Measurements from ENCODE around the gene SMYD5. TPM values are rescaled to one million over a fixed set of nuclear protein-coding genes. Genes with fewer than 3 reads are reported as not detected.
A peak's percentile ranks its signal among the peaks of the same experiment; 100 is the strongest.

Gene SMYD5
- total RNA-seq, 1 donor = 17.4 TPM

- no peak overlapping the region for H3K4me3 ChIP-seq (ENCODE audit: insufficient read depth, low read length)
- no peak overlapping the region for H3K27ac ChIP-seq (ENCODE audit: low read depth, low read length)
- H3K27me3 ChIP-seq (ENCODE audit: insufficient read depth, low read length) = no peaks in the 10 kb centered on the region
- H3K79me2 ChIP-seq (ENCODE audit: insufficient read depth, low read length) = peaks cover 20% of the 10 kb centered on the region
- no peak for TF ChIP-seq CTCF (IDR thresholded peaks at IDR 0.05; ENCODE audit: extremely low read depth, low read depth, low read length)
- no peak overlapping the region for H2AFZ ChIP-seq (ENCODE audit: low read length)
- DNase-seq (ENCODE audit: insufficient read length, low spot score, missing footprints) = peak; percentile 42
- H3K4me1 ChIP-seq (ENCODE audit: insufficient read depth, low read length) = no peaks in the 10 kb centered on the region
- H3K36me3 ChIP-seq (ENCODE audit: insufficient read depth, low read length) = peaks cover 91% of the 10 kb centered on the region
- no peak overlapping the region for H3K4me2 ChIP-seq (ENCODE audit: insufficient read depth, low read length)
- H4K20me1 ChIP-seq (ENCODE audit: insufficient read depth, low read length) = peaks cover 43% of the 10 kb centered on the region
- no peaks in the 10 kb centered on the region for H3K9me3 ChIP-seq (ENCODE audit: low read depth, low read length)
Observed at GRCh38 chr2:73249636-73250035, 35.6 kb downstream of the SMYD5 start.

- Histone ChIP-seq H3K4me3 (ENCODE audit: insufficient read depth, low read length) (no peak overlapping the region), H2AFZ (ENCODE audit: low read length) (no peak overlapping the region), H3K27me3 (ENCODE audit: insufficient read depth, low read length) (no peaks in the 10 kb centered on the region), H3K79me2 (ENCODE audit: insufficient read depth, low read length) (peaks cover 8% of the 10 kb centered on the region), H3K4me2 (ENCODE audit: insufficient read depth, low read length) (no peak overlapping the region), H3K4me1 (ENCODE audit: insufficient read depth, low read length) (no peaks in the 10 kb centered on the region), H3K27ac (ENCODE audit: low read depth, low read length) (no peak overlapping the region), H3K9me3 (ENCODE audit: low read depth, low read length) (no peaks in the 10 kb centered on the region), H4K20me1 (ENCODE audit: insufficient read depth, low read length) (peaks cover 31% of the 10 kb centered on the region), H3K36me3 (ENCODE audit: insufficient read depth, low read length) (peaks cover 78% of the 10 kb centered on the region)
- no peak for TF ChIP-seq CTCF (IDR thresholded peaks at IDR 0.05; ENCODE audit: extremely low read depth, low read depth, low read length)
- peak; percentile 31 for DNase-seq (ENCODE audit: insufficient read length, low spot score, missing footprints)
Observed at GRCh38 chr2:73250872-73251846, 37.1 kb downstream of the SMYD5 start.

GRCh38 chr2:73252238-73253027 is 38.4 kb downstream of the SMYD5 start:
- Histone ChIP-seq H3K9me3 (ENCODE audit: low read depth, low read length) (no peaks in the 10 kb centered on the region), H3K4me3 (ENCODE audit: insufficient read depth, low read length) (no peak overlapping the region), H2AFZ (ENCODE audit: low read length) (no peak overlapping the region), H4K20me1 (ENCODE audit: insufficient read depth, low read length) (peaks cover 22% of the 10 kb centered on the region), H3K36me3 (ENCODE audit: insufficient read depth, low read length) (peaks cover 65% of the 10 kb centered on the region), H3K27me3 (ENCODE audit: insufficient read depth, low read length) (no peaks in the 10 kb centered on the region), H3K4me1 (ENCODE audit: insufficient read depth, low read length) (no peaks in the 10 kb centered on the region), H3K4me2 (ENCODE audit: insufficient read depth, low read length) (no peak overlapping the region), H3K79me2 (ENCODE audit: insufficient read depth, low read length) (peaks cover 3% of the 10 kb centered on the region), H3K27ac (ENCODE audit: low read depth, low read length) (no peak overlapping the region)
- peak; percentile 55 for DNase-seq (ENCODE audit: insufficient read length, low spot score, missing footprints)
- no peak for TF ChIP-seq CTCF (IDR thresholded peaks at IDR 0.05; ENCODE audit: extremely low read depth, low read depth, low read length)

GRCh38 chr2:73253400-73253799 is 39.4 kb downstream of the SMYD5 start:
- no peak overlapping the region for H3K27ac ChIP-seq (ENCODE audit: low read depth, low read length)

More at GRCh38 chr2:73253400-73253799, 39.4 kb downstream of the SMYD5 start:
- H3K4me3 ChIP-seq (ENCODE audit: insufficient read depth, low read length) = no peak overlapping the region
- no peaks in the 10 kb centered on the region for H3K27me3 ChIP-seq (ENCODE audit: insufficient read depth, low read length)
- TF ChIP-seq CTCF (IDR thresholded peaks at IDR 0.05; ENCODE audit: extremely low read depth, low read depth, low read length) = no peak
- H4K20me1 ChIP-seq (ENCODE audit: insufficient read depth, low read length) = peaks cover 16% of the 10 kb centered on the region
- no peaks in the 10 kb centered on the region for H3K9me3 ChIP-seq (ENCODE audit: low read depth, low read length)
- peak; percentile 30 for DNase-seq (ENCODE audit: insufficient read length, low spot score, missing footprints)
- H3K4me2 ChIP-seq (ENCODE audit: insufficient read depth, low read length) = no peak overlapping the region
- H3K36me3 ChIP-seq (ENCODE audit: insufficient read depth, low read length) = peaks cover 57% of the 10 kb centered on the region
- H3K4me1 ChIP-seq (ENCODE audit: insufficient read depth, low read length) = no peaks in the 10 kb centered on the region
- H2AFZ ChIP-seq (ENCODE audit: low read length) = no peak overlapping the region
- H3K79me2 ChIP-seq (ENCODE audit: insufficient read depth, low read length) = no peaks in the 10 kb centered on the region
